Thyroid gland (tissue), 4 donors: ENCODE measurements around the gene IL26. TPM values are rescaled to one million over a fixed set of nuclear protein-coding genes. Genes with fewer than 3 reads are reported as not detected.

ENCODE experiments used
- DNase-seq, 2 donors: peaks; one replicate each; pipeline ENCODE4 v3.0.0-alpha.2; 2019
- H3K27ac ChIP-seq, 3 donors: fragments of 200-600 bp; sonication (generic); 1 replicate in 2 of 3; 2 replicates in 1 of 3; pipeline ENCODE4 v1.5.1; 2016 to 2019; ENCODE audit warnings: mild to moderate bottlenecking in 1 of 3, moderate library complexity in 1 of 3
- H3K27me3 ChIP-seq: fragments of 200-600 bp; sonication (generic); one replicate; pipeline ENCODE4 v1.5.1; 2019
- H3K36me3 ChIP-seq, 2 donors: fragments of 200-600 bp; sonication (generic); one replicate each; pipeline ENCODE4 v1.5.1; 2016 to 2019
- H3K4me1 ChIP-seq, 2 donors: fragments of 200-600 bp; sonication (generic); one replicate each; pipeline ENCODE4 v1.5.1; 2017 to 2019
- H3K4me3 ChIP-seq, 3 donors: fragments of 200-600 bp; sonication (generic); replicated peaks in 1 of 3; 1 replicate in 2 of 3; 2 replicates in 1 of 3; pipeline ENCODE4 v1.5.1; 2016; ENCODE audit warnings: mild to moderate bottlenecking in 1 of 3
- H3K9me3 ChIP-seq: fragments of 200-600 bp; sonication (generic); one replicate; pipeline ENCODE4 v1.5.1; 2017
- CTCF ChIP-seq, 6 experiments: fragments of 200-600 bp in 3 of 6; fragments of 450-650 bp in 3 of 6; sonication (generic) in 3 of 6; IDR thresholded peaks; one replicate each; pipeline ENCODE4 v1.5.1; 2016 to 2019; ENCODE audit warnings: antibody characterized with exemption in 6 of 6, mild to moderate bottlenecking in 2 of 6, inconsistent platforms in 1 of 6, moderate library complexity in 1 of 6
- POLR2A ChIP-seq, 2 donors: fragments of 450-650 bp; IDR thresholded peaks; one replicate each; pipeline ENCODE4 v1.6.1; 2017; ENCODE audit warnings: antibody characterized with exemption in 2 of 2, mild to moderate bottlenecking in 2 of 2, moderate library complexity in 1 of 2
- WGBS, 2 donors: methylation state at CpG; one replicate each; pipeline ENCODE4 v1.1.5; 2017; 5-methylcytosine and 5-hydroxymethylcytosine counted together
- intact Hi-C: fragments of 100-400 bp; cut with DNase I; formaldehyde crosslinking; loops from one replicate; pipeline ENCODE4 v1.15.1; 2023
- total RNA-seq, 4 donors: library from RNA; depleted of rRNA; stranded (reverse); fragments of >200 nt; gene quantifications; one replicate each; pipeline ENCODE4 v1.2.3, GENCODE V29; 2016

The IL26 gene
- total RNA-seq, 4 donors from 2014 or later, result not detected

- Histone ChIP-seq H3K4me1 (peaks cover 4 to 10% of the 10 kb centered on the region in 2 donors), H3K36me3 (no peaks in the 10 kb centered on the region), H3K4me3 (no peak overlapping the region), H3K9me3 (no peaks in the 10 kb centered on the region), H3K27me3 (no peaks in the 10 kb centered on the region), H3K27ac (no peak overlapping the region)
- DNase-seq, result no peak
- WGBS, 2 donors, result 75 to 80% methylated on average over 8 of the region's 8 CpGs
- intact Hi-C loops, result no loop called here
- no peak for TF ChIP-seq POLR2A (IDR thresholded peaks at IDR 0.05)
- TF ChIP-seq CTCF (IDR thresholded peaks at IDR 0.05), result no peak
These were observed 10.9 kb upstream of the IL26 start for GRCh38 chr12:68236421-68237059.

DNA sequence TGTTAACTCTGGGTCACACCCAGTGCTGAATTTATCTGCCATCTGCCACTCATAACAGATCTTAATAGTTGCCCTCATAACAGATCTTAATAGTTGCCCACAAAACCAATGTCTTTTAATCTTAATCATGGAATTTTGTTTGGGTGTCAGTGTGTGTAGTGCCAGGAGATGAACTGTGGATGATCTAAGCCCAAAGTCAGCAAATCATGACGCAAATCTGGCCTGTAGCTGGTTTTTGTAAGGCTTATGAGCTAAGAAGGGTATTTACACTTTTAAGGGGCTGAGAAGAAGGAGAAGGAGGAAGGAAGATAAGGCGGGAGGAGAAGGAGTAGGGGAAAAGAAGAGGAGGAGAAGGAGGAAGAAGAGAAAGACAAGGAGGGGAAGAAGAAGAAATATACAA, 10.0 kb upstream of the IL26 start:
- 87 to 91% methylated on average over 2 of the region's 2 CpGs for WGBS, 2 donors
- Histone ChIP-seq H3K36me3 (no peaks in the 10 kb centered on the region), H3K4me1 (peaks cover 4 to 10% of the 10 kb centered on the region in 2 donors), H3K4me3 (no peak overlapping the region), H3K9me3 (no peaks in the 10 kb centered on the region), H3K27me3 (no peaks in the 10 kb centered on the region), H3K27ac (no peak overlapping the region)
- intact Hi-C loops, result no loop called here
- no peak for DNase-seq
- TF ChIP-seq CTCF (IDR thresholded peaks at IDR 0.05), result no peak
- no peak for TF ChIP-seq POLR2A (IDR thresholded peaks at IDR 0.05)

GRCh38 chr12:68234140-68234539, 8.5 kb upstream of the IL26 start:
- Histone ChIP-seq H3K27ac (no peak overlapping the region), H3K27me3 (no peaks in the 10 kb centered on the region), H3K9me3 (no peaks in the 10 kb centered on the region), H3K36me3 (no peaks in the 10 kb centered on the region), H3K4me1 (peaks cover 4 to 10% of the 10 kb centered on the region in 2 donors), H3K4me3 (no peak overlapping the region)
- no peak for DNase-seq
- no peak for TF ChIP-seq CTCF (IDR thresholded peaks at IDR 0.05)
- no peak for TF ChIP-seq POLR2A (IDR thresholded peaks at IDR 0.05)
- 97 to 99% methylated on average over 2 of the region's 2 CpGs for WGBS, 2 donors
- intact Hi-C loops, result no loop called here

DNA sequence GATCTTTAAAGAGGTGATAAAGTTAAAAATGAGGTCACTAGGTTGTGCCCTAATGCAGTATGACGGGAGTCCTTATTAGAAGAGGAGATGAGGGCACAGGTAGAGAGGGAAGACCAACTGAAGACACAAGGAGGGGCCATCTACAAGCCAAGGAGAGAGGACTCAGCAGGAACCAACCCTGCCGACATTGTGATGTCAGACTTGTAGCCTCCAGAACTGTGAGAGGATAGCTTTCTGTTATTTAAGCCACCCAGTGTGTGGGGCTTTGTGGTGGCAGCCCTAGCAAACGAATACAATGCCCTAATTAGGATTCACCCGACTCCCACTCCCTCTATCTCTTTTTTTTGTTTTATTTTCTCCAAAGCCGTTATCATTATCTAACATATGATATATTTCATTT, 7.9 kb upstream of the IL26 start:
- TF ChIP-seq POLR2A (IDR thresholded peaks at IDR 0.05) (no peak), CTCF (IDR thresholded peaks at IDR 0.05) (no peak)
- H3K27ac ChIP-seq, result no peak overlapping the region
- no peaks in the 10 kb centered on the region for H3K27me3 ChIP-seq
- WGBS, 2 donors, result 75 to 77% methylated on average over 5 of the region's 5 CpGs
- no peaks in the 10 kb centered on the region for H3K36me3 ChIP-seq
- intact Hi-C loops, result no loop called here
- DNase-seq, result no peak
- H3K4me1 ChIP-seq, result peaks cover 4 to 10% of the 10 kb centered on the region in 2 donors
- H3K9me3 ChIP-seq, result no peaks in the 10 kb centered on the region
- no peak overlapping the region for H3K4me3 ChIP-seq

DNA sequence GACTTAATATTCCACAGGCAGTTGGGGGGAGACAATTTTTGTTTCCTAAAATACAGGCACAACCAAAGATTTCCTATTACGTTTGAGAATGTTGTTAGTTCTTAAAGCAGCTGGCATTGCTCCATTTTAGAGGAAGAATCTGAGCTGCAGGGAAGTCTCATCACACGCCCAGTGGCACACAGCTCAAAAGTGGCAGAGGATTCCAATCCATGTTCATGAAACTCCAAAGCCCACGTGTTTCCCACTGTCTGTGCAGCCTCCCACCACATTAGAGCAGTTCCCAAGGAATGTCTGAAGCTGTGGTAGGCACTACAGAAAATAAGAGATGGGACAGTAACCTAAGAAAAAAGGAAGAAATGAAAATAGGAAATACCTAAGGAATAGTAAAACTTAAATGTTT, 6.1 kb upstream of the IL26 start:
- Histone ChIP-seq H3K9me3 (no peaks in the 10 kb centered on the region), H3K4me3 (no peak overlapping the region), H3K27me3 (no peaks in the 10 kb centered on the region), H3K27ac (no peak overlapping the region), H3K36me3 (no peaks in the 10 kb centered on the region), H3K4me1 (no peaks in the 10 kb centered on the region)
- intact Hi-C loops, result no loop called here
- no peak for DNase-seq
- TF ChIP-seq POLR2A (IDR thresholded peaks at IDR 0.05) (no peak), CTCF (IDR thresholded peaks at IDR 0.05) (no peak)
- WGBS, 2 donors, result 48 to 62% methylated on average over 3 of the region's 3 CpGs
